ENCODE data around the gene KCNJ9. TPM values are rescaled to one million over a fixed set of nuclear protein-coding genes. Genes with fewer than 3 reads are reported as not detected.

The KCNJ9 gene
- total and polyA plus RNA-seq, 2 of the 13 experiments (the other 11 are each of a cell fraction or from before 2014, with no cell fraction given) = not detected

DNA sequence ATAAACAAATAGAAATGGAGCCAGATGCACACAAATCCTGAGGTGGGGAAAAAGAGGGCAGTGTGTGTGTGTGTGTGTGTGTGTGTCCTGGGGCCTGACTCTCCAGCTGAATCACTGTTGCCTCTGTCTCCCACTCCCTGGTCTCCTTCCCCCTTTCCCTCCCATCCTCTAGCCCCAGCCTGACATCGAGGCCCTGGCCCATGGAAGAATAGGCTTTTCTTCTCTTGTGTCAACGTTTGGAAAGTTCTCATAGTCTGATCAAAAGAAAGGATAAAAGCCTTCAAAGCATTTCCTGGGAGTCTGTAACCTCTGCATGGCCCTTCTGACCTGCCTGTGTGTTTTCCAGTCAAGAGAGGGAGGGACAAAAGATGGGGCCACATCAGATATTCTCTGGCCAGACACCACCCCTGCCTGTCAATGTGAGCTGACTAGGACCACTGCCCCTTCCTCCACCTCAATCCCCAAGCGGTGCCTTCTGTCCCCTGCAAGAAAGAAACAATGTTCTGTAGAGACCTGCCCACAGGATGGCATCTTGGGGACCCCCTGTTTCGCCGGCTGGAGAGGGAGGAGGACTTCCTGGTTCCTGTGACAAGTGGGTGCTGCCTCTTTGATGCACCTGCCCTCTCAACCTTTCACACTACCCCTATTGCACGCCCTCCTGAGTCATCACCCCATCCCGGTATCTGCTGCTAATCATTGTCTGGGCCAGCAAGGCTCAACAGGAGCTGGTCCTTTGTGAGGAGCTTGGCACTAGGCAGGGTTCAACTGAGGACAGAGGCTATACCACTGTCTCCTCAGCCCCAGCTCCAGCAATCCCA is 27.6 kb upstream of the KCNJ9 start (continued):
- TF ChIP-seq, protein P1, sequence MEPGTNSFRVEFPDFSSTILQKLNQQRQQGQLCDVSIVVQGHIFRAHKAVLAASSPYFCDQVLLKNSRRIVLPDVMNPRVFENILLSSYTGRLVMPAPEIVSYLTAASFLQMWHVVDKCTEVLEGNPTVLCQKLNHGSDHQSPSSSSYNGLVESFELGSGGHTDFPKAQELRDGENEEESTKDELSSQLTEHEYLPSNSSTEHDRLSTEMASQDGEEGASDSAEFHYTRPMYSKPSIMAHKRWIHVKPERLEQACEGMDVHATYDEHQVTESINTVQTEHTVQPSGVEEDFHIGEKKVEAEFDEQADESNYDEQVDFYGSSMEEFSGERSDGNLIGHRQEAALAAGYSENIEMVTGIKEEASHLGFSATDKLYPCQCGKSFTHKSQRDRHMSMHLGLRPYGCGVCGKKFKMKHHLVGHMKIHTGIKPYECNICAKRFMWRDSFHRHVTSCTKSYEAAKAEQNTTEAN (CRISPR knock-in tag; conservative IDR thresholded peaks at IDR 0.05) = peak; percentile 13; the same call in 1 of the 2 replicates
- no peak for TF ChIP-seq KDM4B (CRISPR knock-in tag; IDR thresholded peaks at IDR 0.05)
- TF ChIP-seq MEIS2 (CRISPR knock-in tag; IDR thresholded peaks at IDR 0.05) = peak; percentile 78
- TF ChIP-seq GATAD1 (CRISPR knock-in tag; IDR thresholded peaks at IDR 0.05) = 0 out of 2 replicates have a peak, but pooled peaks have one; percentile 11
- no peak for TF ChIP-seq EED (CRISPR knock-in tag; IDR thresholded peaks at IDR 0.05)
- TF ChIP-seq GPBP1L1 (CRISPR knock-in tag; IDR thresholded peaks at IDR 0.05) = no peak
- TF ChIP-seq FOXA3 (CRISPR knock-in tag; IDR thresholded peaks at IDR 0.05) = peak; percentile 71
- no peak for TF ChIP-seq POLR2AphosphoS5 (IDR thresholded peaks at IDR 0.05; ENCODE audit: low read depth, low read length)
- peak; percentile 14; the same call in 1 of the 2 replicates for TF ChIP-seq ZKSCAN8 (CRISPR knock-in tag; IDR thresholded peaks at IDR 0.05; ENCODE audit: borderline replicate concordance)
- TF ChIP-seq, protein P2, sequence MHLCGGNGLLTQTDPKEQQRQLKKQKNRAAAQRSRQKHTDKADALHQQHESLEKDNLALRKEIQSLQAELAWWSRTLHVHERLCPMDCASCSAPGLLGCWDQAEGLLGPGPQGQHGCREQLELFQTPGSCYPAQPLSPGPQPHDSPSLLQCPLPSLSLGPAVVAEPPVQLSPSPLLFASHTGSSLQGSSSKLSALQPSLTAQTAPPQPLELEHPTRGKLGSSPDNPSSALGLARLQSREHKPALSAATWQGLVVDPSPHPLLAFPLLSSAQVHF (CRISPR knock-in tag; IDR thresholded peaks at IDR 0.05) = no peak
- TF ChIP-seq FIP1L1 (IDR thresholded peaks at IDR 0.05; ENCODE audit: borderline replicate concordance, insufficient read depth, low read depth, low read length) = no peak
- TF ChIP-seq, protein P3, sequence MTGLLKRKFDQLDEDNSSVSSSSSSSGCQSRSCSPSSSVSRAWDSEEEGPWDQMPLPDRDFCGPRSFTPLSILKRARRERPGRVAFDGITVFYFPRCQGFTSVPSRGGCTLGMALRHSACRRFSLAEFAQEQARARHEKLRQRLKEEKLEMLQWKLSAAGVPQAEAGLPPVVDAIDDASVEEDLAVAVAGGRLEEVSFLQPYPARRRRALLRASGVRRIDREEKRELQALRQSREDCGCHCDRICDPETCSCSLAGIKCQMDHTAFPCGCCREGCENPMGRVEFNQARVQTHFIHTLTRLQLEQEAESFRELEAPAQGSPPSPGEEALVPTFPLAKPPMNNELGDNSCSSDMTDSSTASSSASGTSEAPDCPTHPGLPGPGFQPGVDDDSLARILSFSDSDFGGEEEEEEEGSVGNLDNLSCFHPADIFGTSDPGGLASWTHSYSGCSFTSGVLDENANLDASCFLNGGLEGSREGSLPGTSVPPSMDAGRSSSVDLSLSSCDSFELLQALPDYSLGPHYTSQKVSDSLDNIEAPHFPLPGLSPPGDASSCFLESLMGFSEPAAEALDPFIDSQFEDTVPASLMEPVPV (CRISPR knock-in tag; IDR thresholded peaks at IDR 0.05) = no peak
- TF ChIP-seq, protein P4, sequence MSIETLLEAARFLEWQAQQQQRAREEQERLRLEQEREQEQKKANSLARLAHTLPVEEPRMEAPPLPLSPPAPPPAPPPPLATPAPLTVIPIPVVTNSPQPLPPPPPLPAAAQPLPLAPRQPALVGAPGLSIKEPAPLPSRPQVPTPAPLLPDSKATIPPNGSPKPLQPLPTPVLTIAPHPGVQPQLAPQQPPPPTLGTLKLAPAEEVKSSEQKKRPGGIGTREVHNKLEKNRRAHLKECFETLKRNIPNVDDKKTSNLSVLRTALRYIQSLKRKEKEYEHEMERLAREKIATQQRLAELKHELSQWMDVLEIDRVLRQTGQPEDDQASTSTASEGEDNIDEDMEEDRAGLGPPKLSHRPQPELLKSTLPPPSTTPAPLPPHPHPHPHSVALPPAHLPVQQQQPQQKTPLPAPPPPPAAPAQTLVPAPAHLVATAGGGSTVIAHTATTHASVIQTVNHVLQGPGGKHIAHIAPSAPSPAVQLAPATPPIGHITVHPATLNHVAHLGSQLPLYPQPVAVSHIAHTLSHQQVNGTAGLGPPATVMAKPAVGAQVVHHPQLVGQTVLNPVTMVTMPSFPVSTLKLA (IDR thresholded peaks at IDR 0.05) = no peak
- TF ChIP-seq ZNF431 (CRISPR knock-in tag; IDR thresholded peaks at IDR 0.05; ENCODE audit: borderline replicate concordance, low read depth) = no peak
- TF ChIP-seq ZFP82 (CRISPR knock-in tag; IDR thresholded peaks at IDR 0.05; ENCODE audit: borderline replicate concordance) = no peak
- TF ChIP-seq, protein P5, sequence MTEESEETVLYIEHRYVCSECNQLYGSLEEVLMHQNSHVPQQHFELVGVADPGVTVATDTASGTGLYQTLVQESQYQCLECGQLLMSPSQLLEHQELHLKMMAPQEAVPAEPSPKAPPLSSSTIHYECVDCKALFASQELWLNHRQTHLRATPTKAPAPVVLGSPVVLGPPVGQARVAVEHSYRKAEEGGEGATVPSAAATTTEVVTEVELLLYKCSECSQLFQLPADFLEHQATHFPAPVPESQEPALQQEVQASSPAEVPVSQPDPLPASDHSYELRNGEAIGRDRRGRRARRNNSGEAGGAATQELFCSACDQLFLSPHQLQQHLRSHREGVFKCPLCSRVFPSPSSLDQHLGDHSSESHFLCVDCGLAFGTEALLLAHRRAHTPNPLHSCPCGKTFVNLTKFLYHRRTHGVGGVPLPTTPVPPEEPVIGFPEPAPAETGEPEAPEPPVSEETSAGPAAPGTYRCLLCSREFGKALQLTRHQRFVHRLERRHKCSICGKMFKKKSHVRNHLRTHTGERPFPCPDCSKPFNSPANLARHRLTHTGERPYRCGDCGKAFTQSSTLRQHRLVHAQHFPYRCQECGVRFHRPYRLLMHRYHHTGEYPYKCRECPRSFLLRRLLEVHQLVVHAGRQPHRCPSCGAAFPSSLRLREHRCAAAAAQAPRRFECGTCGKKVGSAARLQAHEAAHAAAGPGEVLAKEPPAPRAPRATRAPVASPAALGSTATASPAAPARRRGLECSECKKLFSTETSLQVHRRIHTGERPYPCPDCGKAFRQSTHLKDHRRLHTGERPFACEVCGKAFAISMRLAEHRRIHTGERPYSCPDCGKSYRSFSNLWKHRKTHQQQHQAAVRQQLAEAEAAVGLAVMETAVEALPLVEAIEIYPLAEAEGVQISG (CRISPR knock-in tag; IDR thresholded peaks at IDR 0.05) = no peak
- no peak for TF ChIP-seq PTBP1 (IDR thresholded peaks at IDR 0.05; ENCODE audit: low read depth, low read length, poor library complexity, severe bottlenecking)
- peak; percentile 49; the same call in 1 of the 2 replicates for TF ChIP-seq CBFB (CRISPR knock-in tag; IDR thresholded peaks at IDR 0.05)
- TF ChIP-seq AHR (CRISPR knock-in tag; IDR thresholded peaks at IDR 0.05) = no peak
